Fibroblast of the aortic adventitia (primary cell): ENCODE measurements around the gene NTRK2. TPM values are rescaled to one million over a fixed set of nuclear protein-coding genes. Genes with fewer than 3 reads are reported as not detected.

Experiments
- DNase-seq: peaks from one replicate; pipeline ENCODE4 v3.0.0-alpha.2; 2010; ENCODE audit warnings: low read depth
- H3K4me3 ChIP-seq: 2 replicates; pipeline ENCODE4 v1.5.1; 2011; ENCODE audit warnings: low read depth, mild to moderate bottlenecking, control low read depth, low read length, moderate library complexity
- CTCF ChIP-seq: IDR thresholded peaks from 2 replicates; pipeline ENCODE4 v1.5.1; 2011; ENCODE audit warnings: mild to moderate bottlenecking, low read length, control low read depth, inconsistent platforms; ENCODE audit not compliant: insufficient read depth
- total RNA-seq: library from RNA; depleted of rRNA; stranded (reverse); fragments of >200 nt; gene quantifications from 2 replicates; pipeline ENCODE4 v1.2.3, GENCODE V29; 2012; ENCODE audit warnings: low replicate concordance

Gene NTRK2
- total RNA-seq, 1 donor, result 3.3 TPM

- H3K4me3 ChIP-seq, result no peak overlapping the region
- no peak for TF ChIP-seq CTCF
- DNase-seq, result no peak
These were observed 12.2 kb downstream of the NTRK2 start for GRCh38 chr9:84681516-84682285.

GRCh38 chr9:84686068-84686467 is 16.5 kb downstream of the NTRK2 start:
- DNase-seq, result no peak
- no peak for TF ChIP-seq CTCF
- no peak overlapping the region for H3K4me3 ChIP-seq

GRCh38 chr9:84688956-84689355 is 19.4 kb downstream of the NTRK2 start:
- DNase-seq, result no peak

GRCh38 chr9:84691634-84692033 is 22.1 kb downstream of the NTRK2 start:
- no peak for TF ChIP-seq CTCF
- DNase-seq, result no peak

More at GRCh38 chr9:84688956-84689355, 19.4 kb downstream of the NTRK2 start:
- no peak for TF ChIP-seq CTCF
- no peak overlapping the region for H3K4me3 ChIP-seq

GRCh38 chr9:84694248-84694647 is 24.7 kb downstream of the NTRK2 start:
- no peak overlapping the region for H3K4me3 ChIP-seq
- no peak for TF ChIP-seq CTCF

More at GRCh38 chr9:84691634-84692033, 22.1 kb downstream of the NTRK2 start:
- H3K4me3 ChIP-seq, result no peak overlapping the region

GRCh38 chr9:84697042-84697441 is 27.5 kb downstream of the NTRK2 start:
- no peak for DNase-seq
- H3K4me3 ChIP-seq, result no peak overlapping the region
- no peak for TF ChIP-seq CTCF

More at GRCh38 chr9:84694248-84694647, 24.7 kb downstream of the NTRK2 start:
- DNase-seq, result no peak

- peak; percentile 31 for DNase-seq
- no peak overlapping the region for H3K4me3 ChIP-seq
- peak; percentile 48 for TF ChIP-seq CTCF
These were observed 28.1 kb downstream of the NTRK2 start for GRCh38 chr9:84697509-84698114.
